A673 (cell line): ENCODE measurements around the gene ATF7IP2. TPM values are rescaled to one million over a fixed set of nuclear protein-coding genes. Genes with fewer than 3 reads are reported as not detected.

Experiments
- BruUV-seq: library from RNA; stranded (reverse); fragments of 400-500 nt; replicated peaks from 2 replicates; lab custom pipeline; 2021; lab: Mats Ljungman, UMichigan
- CTCF ChIA-PET: fragments of 300-600 bp; sonication (Branson Sonifier 250); formaldehyde crosslinking; loops from one replicate; lab custom pipeline; 2022; ENCODE audit warnings: antibody characterized with exemption; lab: Charles Lee
- POLR2A ChIA-PET: fragments of 300-600 bp; sonication (Branson Sonifier 250); formaldehyde crosslinking; loops from one replicate; lab custom pipeline; 2022; ENCODE audit warnings: antibody characterized with exemption; ENCODE audit not compliant: low non-redundant PET; lab: Charles Lee
- DNase-seq: peaks from one replicate; pipeline ENCODE4 v3.0.0-alpha.2; 2015; ENCODE audit warnings: low spot score
- H3K27ac ChIP-seq: fragments of 200-600 bp; sonication (generic); 2 replicates; pipeline ENCODE4 v1.5.1; 2016; ENCODE audit warnings: mixed run types, low read depth, mild to moderate bottlenecking, mixed read lengths, antibody characterized with exemption, low read length; ENCODE audit not compliant: poor library complexity, severe bottlenecking
- H3K27me3 ChIP-seq: fragments of 200-600 bp; sonication (generic); replicated peaks from 2 replicates; pipeline ENCODE4 v1.6.1; 2017; ENCODE audit warnings: mixed run types, low read depth, mild to moderate bottlenecking, mixed read lengths, antibody characterized with exemption, low read length; ENCODE audit not compliant: insufficient read depth, poor library complexity
- H3K36me3 ChIP-seq: fragments of 200-600 bp; sonication (generic); 2 replicates; pipeline ENCODE4 v1.6.1; 2016; ENCODE audit warnings: mixed run types, mild to moderate bottlenecking, mixed read lengths, antibody characterized with exemption, low read length; ENCODE audit not compliant: insufficient read depth, poor library complexity, severe bottlenecking
- H3K4me1 ChIP-seq: fragments of 200-600 bp; sonication (generic); 2 replicates; pipeline ENCODE4 v1.6.1; 2017; ENCODE audit warnings: mixed run types, mild to moderate bottlenecking, mixed read lengths, antibody characterized with exemption, low read length; ENCODE audit not compliant: insufficient read depth, poor library complexity, severe bottlenecking
- H3K4me3 ChIP-seq: fragments of 200-600 bp; sonication (generic); 2 replicates; pipeline ENCODE4 v1.5.1; 2016; ENCODE audit warnings: low read depth, mixed run types, mild to moderate bottlenecking, mixed read lengths, low read length; ENCODE audit not compliant: poor library complexity, severe bottlenecking
- H3K9me3 ChIP-seq: fragments of 200-600 bp; sonication (generic); 2 replicates; pipeline ENCODE4 v1.6.1; 2016; ENCODE audit warnings: mixed run types, low read depth, mild to moderate bottlenecking, mixed read lengths, antibody characterized with exemption, low read length; ENCODE audit not compliant: poor library complexity, severe bottlenecking
- EZH2 ChIP-seq: fragments of 200-600 bp; sonication (generic); IDR thresholded peaks from 2 replicates; pipeline ENCODE4 v1.6.1; 2017; ENCODE audit warnings: borderline replicate concordance, low read depth, mild to moderate bottlenecking, mixed read lengths, antibody characterized with exemption, low read length; ENCODE audit not compliant: poor library complexity, severe bottlenecking
- intact Hi-C: fragments of 100-400 bp; cut with micrococcal nuclease; formaldehyde crosslinking; loops from one replicate; pipeline ENCODE4 v1.10.0; 2022; ENCODE audit not compliant: unreplicated experiment
- total RNA-seq: library from RNA; stranded (reverse); gene quantifications from 2 replicates; pipeline ENCODE4 v1.2.3, GENCODE V29; 2021
- TF ChIP-seq, protein P1 (sequence below): fragments of 300-800, 200-600 bp; sonication (generic); conservative IDR thresholded peaks from 2 replicates; pipeline ENCODE4 v1.5.1; 2017; ENCODE audit warnings: low read depth, mild to moderate bottlenecking, antibody characterized with exemption, low read length, moderate library complexity, mixed read lengths

Gene ATF7IP2
- total RNA-seq, 1 experiment from 2014 or later: 20.9 TPM

- intact Hi-C loops: no loop called here
- CTCF ChIA-PET: interaction anchor here (0.6 to 1.9 kb wide), 2 partner anchors 195 to 267 kb away, joined by 4 to 17 read pairs; no protein-coding TSS in a partner anchor
Observed at GRCh38 chr16:10510279-10510678, 124.4 kb downstream of the ATF7IP2 start.

DNA sequence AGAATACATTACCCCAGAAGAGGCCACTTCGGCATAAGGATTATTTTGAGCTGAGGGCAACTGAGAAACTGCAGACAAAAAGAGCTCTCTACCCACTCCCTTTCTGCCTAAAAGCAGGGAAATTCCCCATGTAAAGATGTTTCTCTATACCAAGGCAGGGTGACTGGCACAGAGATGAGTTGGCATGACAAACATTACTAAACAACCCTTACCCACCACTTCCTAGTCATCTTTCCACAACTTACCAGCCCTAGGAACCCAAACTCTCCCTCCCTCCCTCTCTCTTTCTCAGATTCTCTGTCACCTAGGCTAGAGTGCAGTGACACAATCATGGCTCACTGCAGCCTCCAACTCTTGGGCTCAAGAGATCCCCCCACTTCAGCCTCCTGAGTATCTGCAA lies 126.0 kb downstream of the ATF7IP2 start:
- no peaks in the 10 kb centered on the region for H3K4me1 ChIP-seq
- H3K27me3 ChIP-seq: no peaks in the 10 kb centered on the region
- DNase-seq: no peak
- no peak overlapping the region for H3K27ac ChIP-seq
- TF ChIP-seq, protein P1, sequence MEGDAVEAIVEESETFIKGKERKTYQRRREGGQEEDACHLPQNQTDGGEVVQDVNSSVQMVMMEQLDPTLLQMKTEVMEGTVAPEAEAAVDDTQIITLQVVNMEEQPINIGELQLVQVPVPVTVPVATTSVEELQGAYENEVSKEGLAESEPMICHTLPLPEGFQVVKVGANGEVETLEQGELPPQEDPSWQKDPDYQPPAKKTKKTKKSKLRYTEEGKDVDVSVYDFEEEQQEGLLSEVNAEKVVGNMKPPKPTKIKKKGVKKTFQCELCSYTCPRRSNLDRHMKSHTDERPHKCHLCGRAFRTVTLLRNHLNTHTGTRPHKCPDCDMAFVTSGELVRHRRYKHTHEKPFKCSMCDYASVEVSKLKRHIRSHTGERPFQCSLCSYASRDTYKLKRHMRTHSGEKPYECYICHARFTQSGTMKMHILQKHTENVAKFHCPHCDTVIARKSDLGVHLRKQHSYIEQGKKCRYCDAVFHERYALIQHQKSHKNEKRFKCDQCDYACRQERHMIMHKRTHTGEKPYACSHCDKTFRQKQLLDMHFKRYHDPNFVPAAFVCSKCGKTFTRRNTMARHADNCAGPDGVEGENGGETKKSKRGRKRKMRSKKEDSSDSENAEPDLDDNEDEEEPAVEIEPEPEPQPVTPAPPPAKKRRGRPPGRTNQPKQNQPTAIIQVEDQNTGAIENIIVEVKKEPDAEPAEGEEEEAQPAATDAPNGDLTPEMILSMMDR: no peak
- TF ChIP-seq EZH2: no peak
- ChIA-PET POLR2A (no interaction called here), CTCF (no interaction called here)
- H3K36me3 ChIP-seq: no peaks in the 10 kb centered on the region
- H3K9me3 ChIP-seq: no peaks in the 10 kb centered on the region
- no peak overlapping the region for H3K4me3 ChIP-seq
- no TSS peak for BruUV-seq
- intact Hi-C loops: no loop called here

More at GRCh38 chr16:10510279-10510678, 124.4 kb downstream of the ATF7IP2 start:
- H3K36me3 ChIP-seq: no peaks in the 10 kb centered on the region
- no peak for DNase-seq
- no peak overlapping the region for H3K4me3 ChIP-seq
- H3K27me3 ChIP-seq: no peaks in the 10 kb centered on the region
- no TSS peak for BruUV-seq
- TF ChIP-seq EZH2: no peak
- TF ChIP-seq, protein P1: no peak
- H3K27ac ChIP-seq: no peak overlapping the region
- H3K9me3 ChIP-seq: no peaks in the 10 kb centered on the region
- POLR2A ChIA-PET: no interaction called here
- no peaks in the 10 kb centered on the region for H3K4me1 ChIP-seq

DNA sequence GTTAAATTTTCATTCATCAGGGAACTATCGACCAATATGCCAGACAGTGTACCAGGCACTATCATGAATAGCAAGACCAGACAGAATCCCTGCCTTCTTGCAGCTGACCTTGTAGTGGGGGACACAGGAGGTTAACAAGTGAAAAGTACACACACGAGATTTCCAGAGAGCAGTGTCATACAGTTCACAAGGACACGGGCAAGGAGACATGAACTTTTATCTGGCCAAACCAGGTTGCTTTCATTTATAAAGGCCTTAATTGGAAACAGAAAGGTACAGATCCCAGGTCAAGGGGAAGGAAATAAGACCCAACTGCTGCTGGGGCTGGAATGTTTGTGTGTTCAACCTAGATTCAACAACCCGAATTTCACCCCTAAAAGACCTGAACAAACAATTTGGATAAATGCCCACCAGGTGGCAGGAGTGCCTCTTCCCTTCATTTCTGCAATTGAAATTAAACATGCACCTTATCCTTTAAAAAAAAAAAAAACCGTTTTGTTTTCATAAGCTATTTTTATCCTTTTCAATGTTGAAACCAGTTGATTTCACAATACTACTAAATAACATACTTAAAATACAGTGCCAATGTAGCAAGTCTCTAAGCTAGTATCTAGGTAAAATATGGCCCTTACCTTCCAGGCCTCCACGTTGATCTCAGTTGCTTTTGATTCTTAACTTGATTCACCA lies 128.7 kb downstream of the ATF7IP2 start:
- no TSS peak for BruUV-seq
- H3K36me3 ChIP-seq: no peaks in the 10 kb centered on the region
- H3K4me1 ChIP-seq: no peaks in the 10 kb centered on the region
- no peaks in the 10 kb centered on the region for H3K9me3 ChIP-seq
- no peaks in the 10 kb centered on the region for H3K27me3 ChIP-seq
- peak; percentile 62 for DNase-seq
- no peak overlapping the region for H3K4me3 ChIP-seq
- TF ChIP-seq, protein P1: peak; percentile 62
- no peak for TF ChIP-seq EZH2
- POLR2A ChIA-PET: no interaction called here
- H3K27ac ChIP-seq: no peak overlapping the region
- intact Hi-C loops: loop anchor here (1.0 to 2.0 kb wide), 2 partner anchors 223 to 404 kb away; no protein-coding TSS in a partner anchor
- CTCF ChIA-PET: interaction anchor here (0.6 to 1.4 kb wide), 6 partner anchors 38 to 1377 kb away, joined by 3 to 7 read pairs (median 4); no protein-coding TSS in a partner anchor
